ENCODE measurements around the gene C4orf46. TPM values are rescaled to one million over a fixed set of nuclear protein-coding genes. Genes with fewer than 3 reads are reported as not detected.

C4orf46 gene
- total and polyA plus RNA-seq, 10 of the 15 experiments (the other 5 are each of a cell fraction or from before 2014, with no cell fraction given), result 9.3 to 40.2 (median 20.5) TPM

DNA sequence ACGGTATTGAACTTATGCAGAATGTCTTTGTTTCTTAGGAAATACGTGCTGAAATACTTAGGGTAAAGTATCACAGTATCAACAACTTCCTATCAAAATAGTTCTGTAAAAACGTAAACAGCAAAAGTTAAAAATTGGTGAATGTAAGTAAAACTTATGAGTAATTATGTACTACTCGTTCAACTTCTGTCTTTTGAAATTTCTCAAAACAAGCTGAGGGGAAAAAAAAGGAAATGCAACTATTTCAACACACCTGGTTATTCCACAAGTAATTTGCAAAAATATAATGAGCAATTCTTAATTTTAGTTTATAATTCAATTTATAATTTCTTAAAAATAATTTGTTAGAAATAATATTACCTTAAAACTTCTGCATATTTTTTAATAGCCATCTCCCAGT lies 43.2 kb upstream of the C4orf46 start:
- ChIA-PET CTCF (interaction anchor here (1.0 to 1.1 kb wide), 2 partner anchors 16 to 46 kb away, joined by 3 to 4 read pairs; no protein-coding TSS in a partner anchor), SMC1A (ENCODE audit: uncharacterized antibody, unreplicated experiment) (interaction anchor here (0.6 to 1.6 kb wide), 5 partner anchors 35 to 415 kb away, joined by 3 to 7 read pairs (median 3); no protein-coding TSS in a partner anchor), POLR2A (no interaction called here), RAD21 (ENCODE audit: unreplicated experiment) (no interaction called here)
- Histone ChIP-seq H2AFZ (ENCODE audit: control insufficient read depth, low read depth, low read length) (no peak overlapping the region), H4K20me1 (ENCODE audit: control insufficient read depth, insufficient read depth) (no peaks in the 10 kb centered on the region), H3K4me3 (no peak overlapping the region), H3K9ac (ENCODE audit: control insufficient read depth, insufficient read depth, low read length) (no peak overlapping the region), H3K27me3 (replicated peaks in 1 of 2; ENCODE audit: control insufficient read depth in 2 of 2, insufficient read depth in 2 of 2, low read length in 1 of 2) (no peaks in the 10 kb centered on the region), H3K4me2 (ENCODE audit: control insufficient read depth, insufficient read depth) (no peak overlapping the region), H3K9me3 (replicated peaks; ENCODE audit: control insufficient read depth, insufficient read depth, low read length) (no peaks in the 10 kb centered on the region), H3K27ac (ENCODE audit: control insufficient read depth, insufficient read depth) (no peak overlapping the region), H3K4me1 (ENCODE audit: control insufficient read depth, insufficient read depth, low read length) (no peaks in the 10 kb centered on the region), H3K36me3 (ENCODE audit: control insufficient read depth in 2 of 2, insufficient read depth in 2 of 2, low read length in 1 of 2) (peaks cover 0 to 28% of the 10 kb centered on the region in 2 experiments; a peak in 3 of 4 replicates), H3K79me2 (ENCODE audit: control insufficient read depth, insufficient read depth, low read length) (peaks cover 4% of the 10 kb centered on the region)
- 50% methylated on average over 4 of the region's 4 CpGs for WGBS (ENCODE audit: insufficient coverage, insufficient replicate concordance, low lambda C conversion rate, missing lambda C conversion rate)
- DNase-seq (ENCODE audit: low read depth, low spot score) (no peak), FAIRE-seq (no peak), ATAC-seq (no peak)
- no TSS peak for BruUV-seq (replicated peaks)
- in situ Hi-C loops (cut with MboI) (no loop called here), intact Hi-C loops (cut with micrococcal nuclease; ENCODE audit: unreplicated experiment) (no loop called here)
- no peak for TF ChIP-seq PAX5 (IDR thresholded peaks at IDR 0.05; ENCODE audit: borderline replicate concordance, low read depth, low read length)
- no peak for TF ChIP-seq SUPT20H (IDR thresholded peaks at IDR 0.05; ENCODE audit: borderline replicate concordance, control insufficient read depth, low read depth, low read length)
- TF ChIP-seq, protein P1, sequence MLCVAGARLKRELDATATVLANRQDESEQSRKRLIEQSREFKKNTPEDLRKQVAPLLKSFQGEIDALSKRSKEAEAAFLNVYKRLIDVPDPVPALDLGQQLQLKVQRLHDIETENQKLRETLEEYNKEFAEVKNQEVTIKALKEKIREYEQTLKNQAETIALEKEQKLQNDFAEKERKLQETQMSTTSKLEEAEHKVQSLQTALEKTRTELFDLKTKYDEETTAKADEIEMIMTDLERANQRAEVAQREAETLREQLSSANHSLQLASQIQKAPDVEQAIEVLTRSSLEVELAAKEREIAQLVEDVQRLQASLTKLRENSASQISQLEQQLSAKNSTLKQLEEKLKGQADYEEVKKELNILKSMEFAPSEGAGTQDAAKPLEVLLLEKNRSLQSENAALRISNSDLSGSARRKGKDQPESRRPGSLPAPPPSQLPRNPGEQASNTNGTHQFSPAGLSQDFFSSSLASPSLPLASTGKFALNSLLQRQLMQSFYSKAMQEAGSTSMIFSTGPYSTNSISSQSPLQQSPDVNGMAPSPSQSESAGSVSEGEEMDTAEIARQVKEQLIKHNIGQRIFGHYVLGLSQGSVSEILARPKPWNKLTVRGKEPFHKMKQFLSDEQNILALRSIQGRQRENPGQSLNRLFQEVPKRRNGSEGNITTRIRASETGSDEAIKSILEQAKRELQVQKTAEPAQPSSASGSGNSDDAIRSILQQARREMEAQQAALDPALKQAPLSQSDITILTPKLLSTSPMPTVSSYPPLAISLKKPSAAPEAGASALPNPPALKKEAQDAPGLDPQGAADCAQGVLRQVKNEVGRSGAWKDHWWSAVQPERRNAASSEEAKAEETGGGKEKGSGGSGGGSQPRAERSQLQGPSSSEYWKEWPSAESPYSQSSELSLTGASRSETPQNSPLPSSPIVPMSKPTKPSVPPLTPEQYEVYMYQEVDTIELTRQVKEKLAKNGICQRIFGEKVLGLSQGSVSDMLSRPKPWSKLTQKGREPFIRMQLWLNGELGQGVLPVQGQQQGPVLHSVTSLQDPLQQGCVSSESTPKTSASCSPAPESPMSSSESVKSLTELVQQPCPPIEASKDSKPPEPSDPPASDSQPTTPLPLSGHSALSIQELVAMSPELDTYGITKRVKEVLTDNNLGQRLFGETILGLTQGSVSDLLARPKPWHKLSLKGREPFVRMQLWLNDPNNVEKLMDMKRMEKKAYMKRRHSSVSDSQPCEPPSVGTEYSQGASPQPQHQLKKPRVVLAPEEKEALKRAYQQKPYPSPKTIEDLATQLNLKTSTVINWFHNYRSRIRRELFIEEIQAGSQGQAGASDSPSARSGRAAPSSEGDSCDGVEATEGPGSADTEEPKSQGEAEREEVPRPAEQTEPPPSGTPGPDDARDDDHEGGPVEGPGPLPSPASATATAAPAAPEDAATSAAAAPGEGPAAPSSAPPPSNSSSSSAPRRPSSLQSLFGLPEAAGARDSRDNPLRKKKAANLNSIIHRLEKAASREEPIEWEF (IDR thresholded peaks at IDR 0.05; ENCODE audit: insufficient replicate concordance, low read depth, low read length), result no peak
- TF ChIP-seq, protein P2, sequence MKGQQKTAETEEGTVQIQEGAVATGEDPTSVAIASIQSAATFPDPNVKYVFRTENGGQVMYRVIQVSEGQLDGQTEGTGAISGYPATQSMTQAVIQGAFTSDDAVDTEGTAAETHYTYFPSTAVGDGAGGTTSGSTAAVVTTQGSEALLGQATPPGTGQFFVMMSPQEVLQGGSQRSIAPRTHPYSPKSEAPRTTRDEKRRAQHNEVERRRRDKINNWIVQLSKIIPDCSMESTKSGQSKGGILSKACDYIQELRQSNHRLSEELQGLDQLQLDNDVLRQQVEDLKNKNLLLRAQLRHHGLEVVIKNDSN (IDR thresholded peaks at IDR 0.05; ENCODE audit: borderline replicate concordance, extremely low read length, insufficient read depth, low read depth, low read length), result no peak
- TF ChIP-seq HCFC1 (IDR thresholded peaks at IDR 0.05; ENCODE audit: low read length), result no peak
- TF ChIP-seq FOXK2 (IDR thresholded peaks at IDR 0.05), result no peak
- TF ChIP-seq ZNF24 (IDR thresholded peaks at IDR 0.05), result no peak
- no peak for TF ChIP-seq TCF12 (IDR thresholded peaks at IDR 0.05; ENCODE audit: low read depth, low read length)
- no peak for TF ChIP-seq POLR2AphosphoS2 (IDR thresholded peaks at IDR 0.05; ENCODE audit: low read depth, low read length)
- TF ChIP-seq RB1 (IDR thresholded peaks at IDR 0.05; ENCODE audit: borderline replicate concordance), result no peak
- TF ChIP-seq, protein P3, sequence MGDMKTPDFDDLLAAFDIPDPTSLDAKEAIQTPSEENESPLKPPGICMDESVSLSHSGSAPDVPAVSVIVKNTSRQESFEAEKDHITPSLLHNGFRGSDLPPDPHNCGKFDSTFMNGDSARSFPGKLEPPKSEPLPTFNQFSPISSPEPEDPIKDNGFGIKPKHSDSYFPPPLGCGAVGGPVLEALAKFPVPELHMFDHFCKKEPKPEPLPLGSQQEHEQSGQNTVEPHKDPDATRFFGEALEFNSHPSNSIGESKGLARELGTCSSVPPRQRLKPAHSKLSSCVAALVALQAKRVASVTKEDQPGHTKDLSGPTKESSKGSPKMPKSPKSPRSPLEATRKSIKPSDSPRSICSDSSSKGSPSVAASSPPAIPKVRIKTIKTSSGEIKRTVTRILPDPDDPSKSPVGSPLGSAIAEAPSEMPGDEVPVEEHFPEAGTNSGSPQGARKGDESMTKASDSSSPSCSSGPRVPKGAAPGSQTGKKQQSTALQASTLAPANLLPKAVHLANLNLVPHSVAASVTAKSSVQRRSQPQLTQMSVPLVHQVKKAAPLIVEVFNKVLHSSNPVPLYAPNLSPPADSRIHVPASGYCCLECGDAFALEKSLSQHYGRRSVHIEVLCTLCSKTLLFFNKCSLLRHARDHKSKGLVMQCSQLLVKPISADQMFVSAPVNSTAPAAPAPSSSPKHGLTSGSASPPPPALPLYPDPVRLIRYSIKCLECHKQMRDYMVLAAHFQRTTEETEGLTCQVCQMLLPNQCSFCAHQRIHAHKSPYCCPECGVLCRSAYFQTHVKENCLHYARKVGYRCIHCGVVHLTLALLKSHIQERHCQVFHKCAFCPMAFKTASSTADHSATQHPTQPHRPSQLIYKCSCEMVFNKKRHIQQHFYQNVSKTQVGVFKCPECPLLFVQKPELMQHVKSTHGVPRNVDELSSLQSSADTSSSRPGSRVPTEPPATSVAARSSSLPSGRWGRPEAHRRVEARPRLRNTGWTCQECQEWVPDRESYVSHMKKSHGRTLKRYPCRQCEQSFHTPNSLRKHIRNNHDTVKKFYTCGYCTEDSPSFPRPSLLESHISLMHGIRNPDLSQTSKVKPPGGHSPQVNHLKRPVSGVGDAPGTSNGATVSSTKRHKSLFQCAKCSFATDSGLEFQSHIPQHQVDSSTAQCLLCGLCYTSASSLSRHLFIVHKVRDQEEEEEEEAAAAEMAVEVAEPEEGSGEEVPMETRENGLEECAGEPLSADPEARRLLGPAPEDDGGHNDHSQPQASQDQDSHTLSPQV (IDR thresholded peaks at IDR 0.05), result no peak
- TF ChIP-seq CREM (IDR thresholded peaks at IDR 0.05; ENCODE audit: low read depth), result no peak

Data from GM12878 (cell line).